ENCODE measurements around the gene SYNE2. TPM values are rescaled to one million over a fixed set of nuclear protein-coding genes. Genes with fewer than 3 reads are reported as not detected.

Gene SYNE2
- total and polyA plus RNA-seq, 2 of the 8 experiments (the other 6 are each of a cell fraction or from before 2014, with no cell fraction given) = 32.6 to 46.1 TPM

DNA sequence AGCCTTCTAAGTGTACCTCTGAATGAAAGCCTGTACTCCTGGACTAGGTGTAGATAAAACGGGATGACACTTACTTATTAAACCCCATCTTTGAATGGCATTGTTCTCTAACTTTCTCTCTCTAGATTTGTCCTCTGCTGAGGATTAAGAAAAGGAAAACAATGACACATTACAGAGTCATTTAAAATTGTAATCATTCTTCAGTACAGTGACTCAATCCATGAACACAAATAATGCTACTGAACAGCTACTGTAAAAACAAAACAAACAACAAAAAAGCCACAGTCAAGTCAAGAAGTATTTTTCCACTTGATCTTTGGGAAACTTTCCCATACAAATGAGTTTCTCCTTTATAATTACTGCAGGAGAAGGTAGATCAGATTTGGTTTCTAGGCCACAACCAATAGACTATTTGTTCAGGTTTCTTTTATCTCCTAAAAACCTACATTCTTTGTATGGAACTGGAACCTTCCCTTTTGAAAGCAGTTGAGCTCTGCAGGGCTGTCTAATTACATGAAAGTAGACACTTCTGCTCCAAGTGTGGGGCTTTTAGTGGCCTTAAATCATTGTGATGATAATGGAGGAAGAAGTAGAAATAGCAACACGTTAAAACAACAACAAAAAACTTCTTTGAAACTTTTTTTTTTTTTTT is 222.3 kb downstream of the SYNE2 start:
- Histone ChIP-seq H2BK120ac (replicated peaks; ENCODE audit: low read depth, low read length) (no peak overlapping the region), H2BK20ac (ENCODE audit: low read length) (no peak overlapping the region), H4K91ac (replicated peaks; ENCODE audit: insufficient read length, low read length) (no peak overlapping the region), H4K20me1 (replicated peaks in 1 of 2; ENCODE audit: control insufficient read depth in 1 of 2, insufficient read depth in 2 of 2, low read length in 2 of 2) (no peaks in the 10 kb centered on the region), H3K4me3 (ENCODE audit: extremely low read depth in 1 of 4, insufficient read depth in 2 of 4, low read depth in 3 of 4, low read length in 4 of 4) (no peak overlapping the region), H3K18ac (ENCODE audit: extremely low read depth, low read length) (no peak overlapping the region), H3K56ac (replicated peaks; ENCODE audit: insufficient read length, low read depth, low read length) (no peak overlapping the region), H3K27me3 (replicated peaks in 1 of 4; ENCODE audit: control insufficient read depth in 3 of 4, extremely low read depth in 1 of 4, insufficient read depth in 3 of 4, low read length in 3 of 4) (no peaks in the 10 kb centered on the region), H3K36me3 (ENCODE audit: control insufficient read depth in 2 of 4, insufficient read depth in 4 of 4, low read length in 3 of 4) (peaks cover 0 to 24% (median 3%) of the 10 kb centered on the region in 4 experiments; a peak in 2 of 8 replicates), H3K79me2 (ENCODE audit: control insufficient read depth in 1 of 2, insufficient read depth in 2 of 2, low read length in 2 of 2) (no peaks in the 10 kb centered on the region), H2AFZ (ENCODE audit: low read length) (no peak overlapping the region), H4K5ac (ENCODE audit: insufficient read length, low read depth, low read length) (no peak overlapping the region), H3K79me1 (ENCODE audit: low read depth, low read length) (no peaks in the 10 kb centered on the region), H3K14ac (ENCODE audit: insufficient read length) (no peak overlapping the region), H2BK15ac (ENCODE audit: low read length) (no peak overlapping the region), H3K9ac (replicated peaks in 1 of 4; ENCODE audit: extremely low read depth in 1 of 4, low read depth in 3 of 4, low read length in 3 of 4) (no peak overlapping the region), H3K23me2 (ENCODE audit: low read depth, low read length) (no peaks in the 10 kb centered on the region), H3K27ac (ENCODE audit: low read depth, low read length) (no peak overlapping the region), H3K4ac (replicated peaks; ENCODE audit: insufficient read length, low read depth, low read length) (no peak overlapping the region), H2AK5ac (ENCODE audit: low read depth, low read length) (no peak overlapping the region), H3K9me3 (ENCODE audit: insufficient read depth in 2 of 2, low read depth in 1 of 2, low read length in 1 of 2) (no peaks in the 10 kb centered on the region), H4K8ac (ENCODE audit: extremely low read depth, insufficient read depth, low read length) (no peak overlapping the region), H3K4me1 (replicated peaks in 1 of 4; ENCODE audit: control insufficient read depth in 3 of 4, insufficient read depth in 4 of 4, low read length in 3 of 4) (peaks cover 0 to 5% (median 0%) of the 10 kb centered on the region in 4 experiments; a peak in 2 of 7 replicates), H2BK12ac (ENCODE audit: low read depth, low read length) (no peak overlapping the region), H3K4me2 (ENCODE audit: insufficient read depth in 1 of 2, low read depth in 2 of 2, low read length in 2 of 2) (no peak overlapping the region), H3K23ac (ENCODE audit: insufficient read length) (no peak overlapping the region), H2BK5ac (ENCODE audit: low read depth, low read length) (no peak overlapping the region)
- no peak for FAIRE-seq
- TF ChIP-seq SP4 (IDR thresholded peaks at IDR 0.05; ENCODE audit: low read length) = no peak
- TF ChIP-seq NRF1 (IDR thresholded peaks at IDR 0.05; ENCODE audit: low read depth, low read length) = no peak
- TF ChIP-seq SIX5 (IDR thresholded peaks at IDR 0.05; ENCODE audit: low read depth, low read length) = no peak
- TF ChIP-seq SIRT6 (IDR thresholded peaks at IDR 0.05; ENCODE audit: low read length) = no peak
- TF ChIP-seq, protein P1, sequence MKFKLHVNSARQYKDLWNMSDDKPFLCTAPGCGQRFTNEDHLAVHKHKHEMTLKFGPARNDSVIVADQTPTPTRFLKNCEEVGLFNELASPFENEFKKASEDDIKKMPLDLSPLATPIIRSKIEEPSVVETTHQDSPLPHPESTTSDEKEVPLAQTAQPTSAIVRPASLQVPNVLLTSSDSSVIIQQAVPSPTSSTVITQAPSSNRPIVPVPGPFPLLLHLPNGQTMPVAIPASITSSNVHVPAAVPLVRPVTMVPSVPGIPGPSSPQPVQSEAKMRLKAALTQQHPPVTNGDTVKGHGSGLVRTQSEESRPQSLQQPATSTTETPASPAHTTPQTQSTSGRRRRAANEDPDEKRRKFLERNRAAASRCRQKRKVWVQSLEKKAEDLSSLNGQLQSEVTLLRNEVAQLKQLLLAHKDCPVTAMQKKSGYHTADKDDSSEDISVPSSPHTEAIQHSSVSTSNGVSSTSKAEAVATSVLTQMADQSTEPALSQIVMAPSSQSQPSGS (IDR thresholded peaks at IDR 0.05; ENCODE audit: low read length) = no peak
- no peak for TF ChIP-seq SP2 (IDR thresholded peaks at IDR 0.05; ENCODE audit: low read length)
- ChIA-PET POLR2A (ENCODE audit: partially characterized antibody) (interaction anchor here (1.2 to 1.5 kb wide), 2 partner anchors 15 to 22 kb away, joined by 3 to 4 read pairs; no protein-coding TSS in a partner anchor), CTCF (ENCODE audit: partially characterized antibody) (no interaction called here)
- no peak for DNase-seq (ENCODE audit: low read depth in 1 of 2, low spot score in 2 of 2)
- 49% methylated on average over 2 of the region's 2 CpGs; no CpG with 5 or more reads in 1 of the 2 experiments for WGBS, 2 experiments (ENCODE audit: extremely low coverage in 1 of 2, insufficient coverage in 1 of 2, insufficient read length in 1 of 2, insufficient replicate concordance in 2 of 2, low coverage in 1 of 2, low lambda C conversion rate in 2 of 2, missing lambda C conversion rate in 1 of 2)

All from H1 (cell line).